GM23338 (cell line): ENCODE measurements around the gene MOXD1.

Experiments
- CREB1 ChIP-seq: fragments of 250-450 bp; sonication (Bioruptor Pico); IDR thresholded peaks from 2 replicates; pipeline ENCODE4 v1.5.0; 2020; ENCODE audit warnings: low read depth, mild to moderate bottlenecking, moderate library complexity
- ETS1 ChIP-seq: IDR thresholded peaks from 2 replicates; pipeline ENCODE4 v1.6.1; 2016; ENCODE audit warnings: antibody characterized with exemption
- EZH2 ChIP-seq: fragments of 200-600 bp; sonication (generic); IDR thresholded peaks from one replicate; pipeline ENCODE4 v1.8.0; 2017; ENCODE audit warnings: antibody characterized with exemption, mild to moderate bottlenecking, low read depth; ENCODE audit not compliant: unreplicated experiment
- EZH2phosphoT487 ChIP-seq: fragments of 200-600 bp; sonication (generic); IDR thresholded peaks from one replicate; pipeline ENCODE4 v1.8.1; 2018; ENCODE audit warnings: antibody characterized with exemption; ENCODE audit not compliant: unreplicated experiment
- JUNB ChIP-seq: IDR thresholded peaks from one replicate; pipeline ENCODE4 v1.6.1; 2016; ENCODE audit warnings: antibody characterized with exemption; ENCODE audit not compliant: unreplicated experiment
- NANOG ChIP-seq: IDR thresholded peaks from 2 replicates; pipeline ENCODE4 v1.6.1; 2016; ENCODE audit warnings: antibody characterized with exemption, borderline replicate concordance
- POLR2AphosphoS5 ChIP-seq: IDR thresholded peaks from 2 replicates; pipeline ENCODE4 v1.6.1; 2016; ENCODE audit warnings: antibody characterized with exemption, low read depth
- REST ChIP-seq: IDR thresholded peaks from one replicate; pipeline ENCODE4 v1.6.1; 2018; ENCODE audit warnings: antibody characterized with exemption; ENCODE audit not compliant: unreplicated experiment
- STAT1 ChIP-seq: IDR thresholded peaks from one replicate; pipeline ENCODE4 v1.6.1; 2016; ENCODE audit warnings: antibody characterized with exemption; ENCODE audit not compliant: unreplicated experiment
- ZNF114 ChIP-seq: fragments of 250-450 bp; sonication (Bioruptor Pico); IDR thresholded peaks from 2 replicates; pipeline ENCODE4 v1.5.0; 2020; ENCODE audit warnings: mild to moderate bottlenecking, moderate library complexity
- ZNF331 ChIP-seq: fragments of 250-450 bp; sonication (Bioruptor Pico); IDR thresholded peaks from 2 replicates; pipeline ENCODE4 v1.5.0; 2020; ENCODE audit warnings: low read depth, mild to moderate bottlenecking, moderate library complexity
- ZNF462 ChIP-seq: fragments of 250-450 bp; sonication (Bioruptor Pico); IDR thresholded peaks from 2 replicates; pipeline ENCODE4 v1.5.0; 2020; ENCODE audit warnings: mild to moderate bottlenecking, moderate library complexity
- TF ChIP-seq, protein P1 (sequence below), 2 experiments: fragments of 200-600 bp in 1 of 2; sonication (generic) in 1 of 2; conservative IDR thresholded peaks; 2 replicates each; pipeline versions ENCODE4 v1.5.1 to v1.6.1; 2016 to 2017; ENCODE audit warnings: antibody characterized with exemption in 2 of 2, low read depth in 2 of 2, mild to moderate bottlenecking in 2 of 2, moderate library complexity in 1 of 2

GRCh38 chr6:132275066-132275970, 126.0 kb downstream of the MOXD1 start:
- TF ChIP-seq, protein P1, sequence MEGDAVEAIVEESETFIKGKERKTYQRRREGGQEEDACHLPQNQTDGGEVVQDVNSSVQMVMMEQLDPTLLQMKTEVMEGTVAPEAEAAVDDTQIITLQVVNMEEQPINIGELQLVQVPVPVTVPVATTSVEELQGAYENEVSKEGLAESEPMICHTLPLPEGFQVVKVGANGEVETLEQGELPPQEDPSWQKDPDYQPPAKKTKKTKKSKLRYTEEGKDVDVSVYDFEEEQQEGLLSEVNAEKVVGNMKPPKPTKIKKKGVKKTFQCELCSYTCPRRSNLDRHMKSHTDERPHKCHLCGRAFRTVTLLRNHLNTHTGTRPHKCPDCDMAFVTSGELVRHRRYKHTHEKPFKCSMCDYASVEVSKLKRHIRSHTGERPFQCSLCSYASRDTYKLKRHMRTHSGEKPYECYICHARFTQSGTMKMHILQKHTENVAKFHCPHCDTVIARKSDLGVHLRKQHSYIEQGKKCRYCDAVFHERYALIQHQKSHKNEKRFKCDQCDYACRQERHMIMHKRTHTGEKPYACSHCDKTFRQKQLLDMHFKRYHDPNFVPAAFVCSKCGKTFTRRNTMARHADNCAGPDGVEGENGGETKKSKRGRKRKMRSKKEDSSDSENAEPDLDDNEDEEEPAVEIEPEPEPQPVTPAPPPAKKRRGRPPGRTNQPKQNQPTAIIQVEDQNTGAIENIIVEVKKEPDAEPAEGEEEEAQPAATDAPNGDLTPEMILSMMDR (conservative IDR thresholded peaks at IDR 0.05; ENCODE audit: low read depth in 2 of 2): no peak
- TF ChIP-seq EZH2 (no peak), POLR2AphosphoS5 (no peak), ZNF331 (CRISPR knock-in tag) (no peak), NANOG (no peak), STAT1 (no peak), EZH2phosphoT487 (no peak), REST (no peak), JUNB (no peak), ZNF114 (CRISPR knock-in tag) (no peak), CREB1 (no peak), ETS1 (no peak), ZNF462 (CRISPR knock-in tag) (no peak)
